ENCODE data around the gene GHSR. TPM values are rescaled to one million over a fixed set of nuclear protein-coding genes. Genes with fewer than 3 reads are reported as not detected.

Gene GHSR
- total RNA-seq, 2 experiments from 2014 or later = not detected

- no peak for DNase-seq (ENCODE audit: low spot score)
- no TSS peak for BruUV-seq (replicated peaks)
- Histone ChIP-seq H3K9me2 (ENCODE audit: insufficient read depth, low read length) (no peaks in the 10 kb centered on the region), H3K9me3 (ENCODE audit: low read length) (no peaks in the 10 kb centered on the region), H3K4me2 (ENCODE audit: low read length) (no peak overlapping the region), H3K79me2 (ENCODE audit: insufficient read depth, low read depth, low read length) (no peaks in the 10 kb centered on the region), H3K27ac (ENCODE audit: low read depth, low read length, poor library complexity, severe bottlenecking) (no peak overlapping the region), H4K20me1 (ENCODE audit: insufficient read depth, low read length) (no peaks in the 10 kb centered on the region), H3K4me3 (ENCODE audit: low read depth, low read length, poor library complexity, severe bottlenecking) (no peak overlapping the region), H3K4me1 (ENCODE audit: insufficient read depth, low read length, poor library complexity, severe bottlenecking) (no peaks in the 10 kb centered on the region), H2AFZ (ENCODE audit: low read length) (no peak overlapping the region), H3K36me3 (ENCODE audit: insufficient read depth, low read length) (no peaks in the 10 kb centered on the region)
- TF ChIP-seq EZH2phosphoT487 (IDR thresholded peaks at IDR 0.05; ENCODE audit: borderline replicate concordance, low read depth, low read length) = no peak
- TF ChIP-seq CTCF (conservative IDR thresholded peaks at IDR 0.05; ENCODE audit: low read length) = no peak
- ChIA-PET POLR2A (no interaction called here), CTCF (ENCODE audit: unreplicated experiment) (interaction anchor here (0.5 kb wide), 1 partner anchor 45 kb away, joined by 3 read pairs; no protein-coding TSS in a partner anchor)
- intact Hi-C loops (cut with micrococcal nuclease; ENCODE audit: unreplicated experiment) = no loop called here
Observed at GRCh38 chr3:172402892-172403643, 45.2 kb downstream of the GHSR start.

GRCh38 chr3:172402090-172402489 is 46.2 kb downstream of the GHSR start:
- no peaks in the 10 kb centered on the region for H3K4me1 ChIP-seq (ENCODE audit: insufficient read depth, low read length, poor library complexity, severe bottlenecking)
- ChIA-PET CTCF (ENCODE audit: unreplicated experiment) (no interaction called here), POLR2A (interaction anchor here (0.6 kb wide), 1 partner anchor 679 kb away, joined by 3 read pairs; no protein-coding TSS in a partner anchor)
- H3K9me2 ChIP-seq (ENCODE audit: insufficient read depth, low read length) = no peaks in the 10 kb centered on the region
- no peak for DNase-seq (ENCODE audit: low spot score)
- no peaks in the 10 kb centered on the region for H3K79me2 ChIP-seq (ENCODE audit: insufficient read depth, low read depth, low read length)
- H3K27ac ChIP-seq (ENCODE audit: low read depth, low read length, poor library complexity, severe bottlenecking) = no peak overlapping the region
- no peaks in the 10 kb centered on the region for H4K20me1 ChIP-seq (ENCODE audit: insufficient read depth, low read length)
- no peaks in the 10 kb centered on the region for H3K9me3 ChIP-seq (ENCODE audit: low read length)
- BruUV-seq (replicated peaks) = no TSS peak
- no peak overlapping the region for H3K4me2 ChIP-seq (ENCODE audit: low read length)
- intact Hi-C loops (cut with micrococcal nuclease; ENCODE audit: unreplicated experiment) = no loop called here
- TF ChIP-seq CTCF (conservative IDR thresholded peaks at IDR 0.05; ENCODE audit: low read length) = no peak
- TF ChIP-seq EZH2phosphoT487 (IDR thresholded peaks at IDR 0.05; ENCODE audit: borderline replicate concordance, low read depth, low read length) = no peak
- H3K4me3 ChIP-seq (ENCODE audit: low read depth, low read length, poor library complexity, severe bottlenecking) = no peak overlapping the region
- H2AFZ ChIP-seq (ENCODE audit: low read length) = no peak overlapping the region
- H3K36me3 ChIP-seq (ENCODE audit: insufficient read depth, low read length) = no peaks in the 10 kb centered on the region

GRCh38 chr3:172398484-172398883 is 49.8 kb downstream of the GHSR start:
- Histone ChIP-seq H3K4me1 (ENCODE audit: insufficient read depth, low read length, poor library complexity, severe bottlenecking) (no peaks in the 10 kb centered on the region), H3K79me2 (ENCODE audit: insufficient read depth, low read depth, low read length) (no peaks in the 10 kb centered on the region), H3K27ac (ENCODE audit: low read depth, low read length, poor library complexity, severe bottlenecking) (no peak overlapping the region), H3K9me3 (ENCODE audit: low read length) (no peaks in the 10 kb centered on the region), H3K9me2 (ENCODE audit: insufficient read depth, low read length) (no peaks in the 10 kb centered on the region), H2AFZ (ENCODE audit: low read length) (no peak overlapping the region), H3K4me3 (ENCODE audit: low read depth, low read length, poor library complexity, severe bottlenecking) (no peak overlapping the region), H3K36me3 (ENCODE audit: insufficient read depth, low read length) (no peaks in the 10 kb centered on the region), H4K20me1 (ENCODE audit: insufficient read depth, low read length) (no peaks in the 10 kb centered on the region), H3K4me2 (ENCODE audit: low read length) (no peak overlapping the region)
- intact Hi-C loops (cut with micrococcal nuclease; ENCODE audit: unreplicated experiment) = no loop called here
- DNase-seq (ENCODE audit: low spot score) = no peak
- no TSS peak for BruUV-seq (replicated peaks)
- TF ChIP-seq CTCF (conservative IDR thresholded peaks at IDR 0.05; ENCODE audit: low read length) = no peak
- TF ChIP-seq EZH2phosphoT487 (IDR thresholded peaks at IDR 0.05; ENCODE audit: borderline replicate concordance, low read depth, low read length) = no peak
- ChIA-PET CTCF (ENCODE audit: unreplicated experiment) (interaction anchor here (1.0 kb wide), 1 partner anchor 749 kb away, joined by 3 read pairs; no protein-coding TSS in a partner anchor), POLR2A (interaction anchor here (0.6 to 0.7 kb wide), 2 partner anchors 176 to 740 kb away, joined by 3 read pairs; no protein-coding TSS in a partner anchor)

Measured in OCI-LY7 (cell line).